Suppressor macrophage treated with lipopolysaccharide for 4 hours (primary cell): ENCODE results near the gene HSPG2.

Experiments used
- DNase-seq: peaks from one replicate; pipeline ENCODE4 v3.0.0-alpha.2; 2020

Gene HSPG2

DNA sequence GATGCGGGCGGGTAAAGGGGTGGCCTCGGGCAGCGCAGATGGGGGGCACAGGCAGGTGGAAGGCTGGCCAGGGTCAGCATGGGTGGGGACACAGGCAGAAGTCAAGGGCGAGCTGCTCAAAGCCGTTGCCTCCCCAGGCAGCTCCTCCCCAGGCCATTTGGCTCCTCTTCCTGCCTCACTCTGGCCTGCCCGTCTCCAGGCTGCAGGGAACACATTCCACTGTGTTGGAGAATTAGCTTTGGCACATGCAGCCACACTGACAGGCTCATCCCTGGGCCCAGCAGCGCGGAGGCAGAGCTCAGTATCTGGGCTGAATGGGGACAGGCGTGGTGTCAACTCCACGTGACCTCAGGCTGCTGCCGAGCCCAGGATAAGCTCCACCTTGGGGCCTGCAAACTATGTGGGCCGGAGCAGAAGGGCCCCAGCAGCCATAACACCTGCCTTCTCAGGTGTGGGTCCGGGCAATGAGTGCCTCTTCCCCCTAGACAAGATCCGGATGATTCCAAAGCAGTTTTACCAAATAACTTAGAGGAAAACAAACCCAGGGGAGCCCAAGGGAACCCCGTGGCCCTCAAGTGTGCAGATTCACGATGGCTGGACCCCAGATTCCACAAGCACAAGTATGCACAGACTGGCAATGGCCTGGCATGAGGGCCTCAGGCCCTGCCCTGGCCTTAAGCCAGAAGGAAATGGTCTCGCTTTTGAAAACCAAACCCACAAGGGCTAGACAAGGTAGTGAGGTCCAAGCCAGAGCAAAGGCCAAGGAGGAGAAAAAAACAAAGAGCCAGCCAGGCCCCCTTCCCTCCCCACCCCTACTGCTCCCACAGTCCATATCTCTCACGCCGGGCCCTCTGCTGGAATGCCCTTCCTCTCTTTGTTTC lies 40.2 kb downstream of the HSPG2 start:
- no peak for DNase-seq

DNA sequence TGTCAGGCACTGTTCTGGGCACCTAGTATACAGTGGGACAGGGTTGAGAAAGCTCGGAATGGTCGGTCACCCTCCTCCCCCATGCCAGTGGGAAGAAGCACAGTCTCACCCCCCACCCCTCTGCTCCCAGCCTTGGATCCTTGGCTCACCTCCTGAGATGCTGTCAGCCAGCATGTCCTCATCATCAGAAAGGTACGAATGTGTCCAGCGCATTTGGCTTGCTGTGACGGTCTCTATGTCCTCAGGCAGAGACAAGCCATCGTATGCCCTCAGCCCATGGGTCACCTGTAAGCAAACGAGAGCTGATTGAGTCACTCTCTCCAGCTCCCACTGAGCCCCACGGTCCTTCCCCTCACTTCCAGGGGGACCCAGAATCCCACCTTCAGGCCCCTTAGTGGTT lies 41.1 kb downstream of the HSPG2 start:
- no peak for DNase-seq

DNA sequence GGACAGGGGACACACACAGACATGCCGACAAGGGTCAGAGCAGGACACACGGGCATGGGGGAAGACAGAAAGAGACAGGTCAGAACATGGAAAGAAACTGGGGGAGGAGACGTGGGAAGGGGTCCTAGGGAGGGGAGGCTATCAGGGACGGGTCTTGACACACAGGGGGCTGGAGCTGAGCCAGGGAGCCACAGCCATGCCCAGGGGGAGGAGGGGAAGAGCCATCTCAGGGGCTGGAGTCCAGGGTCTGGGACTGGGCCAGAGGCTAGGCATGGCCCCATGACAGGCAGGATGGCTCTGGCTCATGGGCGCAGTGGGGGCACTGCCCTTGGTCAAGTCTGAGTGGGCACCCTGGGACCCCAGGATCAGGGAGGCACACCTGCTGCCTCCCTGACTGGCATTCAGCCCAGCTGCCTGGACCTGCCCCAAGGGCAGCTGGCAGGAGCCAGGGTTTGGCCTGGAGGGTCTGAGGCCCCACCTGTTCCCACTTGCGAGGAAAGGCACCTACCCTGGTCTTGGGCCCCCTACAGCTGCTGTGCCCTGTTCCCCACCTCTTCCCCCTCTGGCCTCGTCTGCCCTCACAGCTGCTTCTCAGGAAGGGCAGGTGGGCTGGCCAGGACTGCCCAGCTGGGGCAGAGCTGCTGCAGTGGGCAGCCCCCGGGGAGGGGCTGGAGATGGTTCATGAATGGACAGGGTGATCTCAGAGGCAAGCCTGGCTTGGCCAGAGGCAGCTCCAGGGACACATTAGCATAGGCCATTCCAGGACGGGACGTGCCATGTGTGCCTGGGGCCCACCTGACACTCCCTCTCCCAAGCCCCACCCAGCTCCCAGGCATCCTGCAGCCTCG lies 42.9 kb downstream of the HSPG2 start:
- DNase-seq: no peak

DNA sequence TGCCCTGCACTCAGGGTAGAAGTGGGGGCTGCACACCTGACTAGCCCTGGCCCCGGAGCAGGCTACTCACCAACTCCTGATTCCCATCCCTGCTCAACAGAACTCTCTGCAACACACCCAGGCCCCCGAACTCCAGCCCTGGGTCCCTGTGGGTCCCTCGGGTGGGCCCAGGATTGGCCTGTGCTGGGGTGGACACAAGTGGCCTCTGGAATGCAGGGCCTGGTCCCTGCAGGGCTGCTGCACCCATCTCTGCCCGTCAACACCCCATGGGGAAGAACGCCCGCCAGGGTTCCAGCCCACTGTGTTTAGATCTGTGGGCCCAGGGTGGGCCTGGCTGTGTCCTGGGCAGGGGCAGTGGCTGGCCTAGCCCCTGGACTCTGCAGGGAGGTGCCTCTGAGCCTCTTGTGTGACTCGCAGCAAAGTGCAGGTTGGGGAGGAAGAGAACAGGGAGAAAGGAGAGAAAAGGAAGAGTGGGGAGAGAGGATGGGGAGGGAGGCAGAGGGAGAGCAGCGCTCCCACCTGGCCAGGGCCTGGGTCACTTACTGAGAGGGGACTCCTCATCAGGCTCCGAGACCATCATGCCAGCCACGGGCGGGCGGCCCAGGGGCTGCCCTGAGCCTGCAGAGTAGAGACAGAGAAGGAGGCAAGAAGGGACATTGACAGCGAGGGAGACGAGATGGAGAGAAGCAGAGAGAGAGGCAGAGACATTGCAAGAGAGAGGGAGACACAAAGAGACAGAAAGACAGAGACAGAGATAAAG lies 43.9 kb downstream of the HSPG2 start:
- no peak for DNase-seq

DNA sequence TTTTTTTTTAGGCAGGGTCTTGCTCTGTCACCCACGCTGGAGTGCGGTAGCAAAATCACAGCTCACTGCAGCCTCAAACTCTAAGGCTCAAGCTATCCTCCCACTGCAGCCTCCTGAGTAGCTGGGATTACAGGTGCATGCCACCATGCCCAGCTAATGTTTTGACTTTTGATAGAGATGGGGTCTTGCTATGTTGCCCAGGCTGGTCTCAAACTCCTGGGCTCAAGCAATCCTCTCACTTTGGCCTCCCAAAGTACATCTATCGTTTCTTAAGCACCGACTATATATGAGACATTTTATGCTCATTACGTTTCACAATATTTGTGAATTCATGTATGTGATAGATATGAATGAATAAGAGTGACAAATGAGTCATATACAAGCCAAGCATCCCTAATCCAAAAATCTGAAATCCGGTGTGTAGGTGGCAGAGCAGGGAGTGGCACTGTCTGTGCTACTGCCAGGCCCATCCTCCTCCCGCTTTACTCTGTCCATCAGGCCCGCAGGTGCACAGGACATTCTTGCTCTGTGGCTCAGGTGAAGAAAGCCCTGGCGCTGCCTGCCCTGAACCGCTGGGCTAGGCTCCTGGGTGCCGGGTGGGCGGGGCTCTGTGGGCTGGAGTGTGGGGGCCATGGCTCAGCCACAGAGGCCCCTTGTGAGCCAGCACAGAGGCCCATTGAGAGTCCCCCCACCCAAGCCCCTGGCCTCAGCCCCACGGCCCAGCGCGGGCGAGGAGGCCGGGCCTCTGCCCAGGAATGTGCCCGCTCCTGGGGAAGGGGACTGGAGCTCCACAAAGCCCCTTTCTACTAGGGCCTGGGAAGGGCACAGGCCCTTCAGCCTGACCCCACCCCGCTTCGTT lies 45.3 kb downstream of the HSPG2 start:
- DNase-seq: no peak

DNA sequence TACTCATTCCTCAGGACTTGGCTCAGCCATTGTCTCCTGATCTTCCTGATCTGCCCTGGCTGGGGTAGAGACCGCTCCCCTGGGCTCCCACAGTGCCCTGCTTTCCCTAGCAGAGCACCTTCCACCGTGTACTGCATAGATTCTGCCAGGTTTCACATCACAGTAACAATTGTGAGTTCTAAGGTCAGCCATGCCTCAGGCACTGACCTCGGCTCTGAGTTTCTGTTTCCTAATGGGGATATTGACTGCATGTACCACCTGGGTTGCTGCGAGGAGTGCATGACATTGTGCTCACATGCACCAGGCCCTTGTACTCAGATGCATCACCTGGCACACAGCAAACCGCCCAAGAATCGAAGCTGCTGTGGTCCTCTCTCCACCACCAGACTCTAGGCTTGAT lies 46.0 kb downstream of the HSPG2 start:
- DNase-seq: no peak

DNA sequence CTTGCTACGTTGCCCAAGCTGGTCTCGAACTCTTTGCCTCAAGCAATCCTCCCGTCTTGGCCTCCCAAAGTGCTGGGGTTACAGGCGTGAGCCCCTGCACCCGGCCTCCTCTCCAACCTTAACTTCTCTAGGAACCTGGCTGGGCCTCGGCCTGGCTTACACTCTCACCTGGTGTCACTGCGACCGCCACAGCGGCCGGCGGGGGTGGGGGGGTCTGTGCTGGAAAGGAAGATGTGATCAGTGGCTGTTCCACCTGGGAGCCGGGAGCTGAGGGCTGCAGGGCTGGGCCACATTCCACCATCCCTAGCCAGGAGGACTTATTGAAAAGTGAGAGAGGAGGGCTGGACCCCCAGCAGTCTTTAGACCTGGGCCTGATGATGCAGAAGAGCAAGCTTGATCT lies 48.6 kb downstream of the HSPG2 start:
- no peak for DNase-seq

DNA sequence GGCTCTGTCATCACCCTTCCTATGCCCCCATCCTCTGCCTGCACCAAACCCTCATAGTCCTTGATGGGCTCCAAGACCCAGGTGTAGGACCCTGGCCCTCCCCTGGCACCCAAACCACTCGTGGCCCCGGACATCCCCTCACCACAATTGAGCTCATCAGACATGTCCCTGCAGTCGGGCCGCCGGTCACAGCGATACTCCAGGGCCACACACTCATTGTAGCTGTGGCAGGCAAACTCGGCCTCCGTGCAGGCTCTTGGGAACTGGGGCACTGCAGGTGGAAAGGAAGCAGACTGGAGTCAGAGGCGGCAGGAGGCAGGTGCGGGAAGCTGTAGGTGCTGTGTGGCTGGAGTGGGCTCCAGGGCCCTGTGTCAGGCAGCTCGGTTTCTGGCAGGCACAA lies 49.3 kb downstream of the HSPG2 start:
- DNase-seq: no peak

DNA sequence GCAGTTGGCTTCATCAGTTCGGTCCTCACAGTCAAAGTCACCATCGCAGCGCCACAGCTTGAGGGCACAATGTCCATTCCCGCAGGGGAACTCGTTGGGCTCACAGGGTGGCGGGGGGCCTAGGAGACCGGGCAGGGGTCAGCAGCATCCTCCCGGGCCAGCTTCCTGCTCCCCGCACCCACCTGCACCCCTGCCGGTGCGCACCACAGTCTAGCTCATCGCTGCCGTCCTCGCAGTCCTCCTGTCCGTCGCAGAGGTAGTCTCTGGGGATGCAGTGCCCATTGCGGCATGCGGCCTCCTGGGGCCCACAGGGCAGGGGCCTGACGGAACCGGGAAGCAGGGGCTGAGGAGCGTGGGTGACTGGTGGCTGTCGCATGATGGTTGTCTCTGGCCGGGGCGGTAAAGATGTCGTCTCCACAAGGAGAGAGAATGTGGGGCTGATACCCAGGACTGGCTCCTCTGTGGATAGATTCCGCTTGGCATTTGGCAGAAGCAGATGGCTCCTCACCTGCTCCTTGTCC lies 49.8 kb downstream of the HSPG2 start:
- no peak for DNase-seq

DNA sequence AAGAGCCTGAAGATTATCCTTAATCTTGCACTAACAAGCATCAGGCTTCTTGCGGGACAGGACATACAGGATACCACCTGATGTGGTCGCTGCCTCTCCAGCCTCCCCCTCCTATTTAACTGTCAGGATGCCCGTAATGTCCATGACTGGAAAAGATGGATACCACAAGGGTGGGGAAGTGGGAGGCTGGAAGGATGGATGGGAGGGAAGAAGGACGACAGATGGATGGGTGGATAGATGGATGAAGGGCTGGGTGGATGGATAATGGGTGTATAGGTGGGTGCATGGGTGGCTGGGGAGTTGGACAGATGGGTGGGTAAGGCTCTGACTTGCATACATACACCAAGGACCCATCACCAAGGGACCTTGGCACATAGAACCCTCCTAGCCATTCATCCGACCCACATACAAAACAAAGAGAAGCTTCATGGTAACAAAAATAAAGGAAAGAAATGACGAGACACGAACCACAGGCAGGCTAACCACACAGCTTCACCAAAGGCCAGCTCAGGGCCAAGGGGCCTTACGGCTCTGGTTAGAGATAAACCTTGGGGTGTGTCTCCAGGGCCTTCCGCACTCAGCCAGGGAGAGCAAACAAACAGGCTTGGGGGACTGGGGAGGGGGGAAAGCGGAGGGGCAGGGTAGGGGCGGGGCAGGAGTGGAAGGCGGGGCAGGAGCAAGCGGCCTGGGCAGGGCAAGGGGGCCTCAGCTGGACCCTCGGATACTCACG lies 50.5 kb downstream of the HSPG2 start:
- DNase-seq: no peak

DNA sequence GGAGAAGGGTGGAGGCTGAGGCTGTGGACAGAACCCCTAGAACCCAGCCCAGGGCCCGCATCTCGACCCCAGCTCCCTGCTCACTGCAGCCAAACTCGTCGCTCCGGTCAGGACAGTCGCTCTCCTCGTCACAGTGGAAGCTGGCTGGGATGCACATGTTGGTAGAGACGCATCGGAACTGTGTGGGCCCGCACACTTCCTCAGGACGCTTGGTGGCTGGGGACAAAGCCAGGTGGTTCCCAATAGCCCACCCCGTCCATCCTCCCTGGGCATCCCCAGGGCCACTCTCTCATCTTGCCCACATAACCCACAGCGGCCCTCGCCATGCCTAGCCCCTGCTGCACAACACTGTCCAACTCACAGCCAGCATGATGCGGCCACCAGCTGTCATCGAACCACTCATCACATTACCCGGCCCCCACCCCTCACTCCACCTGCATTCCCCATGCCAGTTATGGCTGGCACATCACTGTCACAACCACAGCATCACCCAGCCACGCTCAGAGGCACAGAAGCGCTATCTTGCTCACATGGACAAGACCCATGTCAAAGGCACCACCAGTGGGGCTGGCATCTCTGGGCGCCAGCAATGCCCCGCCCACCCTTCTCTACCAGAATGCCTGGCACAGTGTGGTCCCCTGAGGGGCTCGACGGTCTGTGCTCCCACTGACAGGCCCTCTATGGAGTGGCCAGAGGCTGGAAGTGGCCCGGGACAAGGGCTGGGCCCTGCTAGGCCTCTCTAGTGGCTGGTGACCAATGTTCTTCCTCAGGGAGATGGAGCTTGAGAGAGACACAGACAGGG lies 51.7 kb downstream of the HSPG2 start:
- DNase-seq: no peak

DNA sequence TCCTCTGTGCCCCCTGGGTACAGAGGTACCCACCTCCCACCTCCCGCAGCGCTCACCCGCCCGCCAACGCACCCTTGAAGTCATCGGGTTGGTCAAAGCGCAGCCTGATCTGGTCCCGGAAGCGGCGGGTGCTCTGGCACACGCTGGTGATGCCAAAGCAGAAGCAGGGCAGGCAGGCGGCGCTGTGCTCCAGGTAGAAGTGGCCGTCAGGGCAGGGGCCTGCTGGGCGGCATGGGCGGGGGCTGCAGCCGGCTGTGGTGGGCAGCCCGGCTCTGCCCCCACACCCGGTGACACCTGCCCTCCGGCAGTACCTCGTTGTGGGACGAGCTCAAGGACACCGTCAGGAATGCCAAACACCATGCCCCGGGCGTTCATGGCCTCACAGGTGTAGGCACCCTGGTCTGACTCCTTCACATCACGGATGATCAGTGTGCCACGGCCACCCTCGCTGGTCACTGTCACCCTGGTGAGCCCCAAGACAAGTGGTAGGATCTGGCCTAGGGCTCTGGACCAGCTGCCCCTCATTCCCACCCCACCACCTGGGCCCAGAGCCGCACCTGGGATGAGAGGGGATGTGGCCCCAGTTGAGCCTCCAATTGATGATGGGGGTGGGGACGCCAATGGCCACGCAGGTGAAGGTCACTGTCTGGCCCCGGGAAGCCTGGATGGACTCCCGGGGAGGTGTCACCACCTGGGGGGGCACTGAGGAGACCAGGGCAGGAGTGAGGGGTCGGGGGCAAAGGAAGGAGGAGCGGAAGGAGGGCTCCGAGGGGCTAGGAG lies 52.5 kb downstream of the HSPG2 start:
- no peak for DNase-seq

DNA sequence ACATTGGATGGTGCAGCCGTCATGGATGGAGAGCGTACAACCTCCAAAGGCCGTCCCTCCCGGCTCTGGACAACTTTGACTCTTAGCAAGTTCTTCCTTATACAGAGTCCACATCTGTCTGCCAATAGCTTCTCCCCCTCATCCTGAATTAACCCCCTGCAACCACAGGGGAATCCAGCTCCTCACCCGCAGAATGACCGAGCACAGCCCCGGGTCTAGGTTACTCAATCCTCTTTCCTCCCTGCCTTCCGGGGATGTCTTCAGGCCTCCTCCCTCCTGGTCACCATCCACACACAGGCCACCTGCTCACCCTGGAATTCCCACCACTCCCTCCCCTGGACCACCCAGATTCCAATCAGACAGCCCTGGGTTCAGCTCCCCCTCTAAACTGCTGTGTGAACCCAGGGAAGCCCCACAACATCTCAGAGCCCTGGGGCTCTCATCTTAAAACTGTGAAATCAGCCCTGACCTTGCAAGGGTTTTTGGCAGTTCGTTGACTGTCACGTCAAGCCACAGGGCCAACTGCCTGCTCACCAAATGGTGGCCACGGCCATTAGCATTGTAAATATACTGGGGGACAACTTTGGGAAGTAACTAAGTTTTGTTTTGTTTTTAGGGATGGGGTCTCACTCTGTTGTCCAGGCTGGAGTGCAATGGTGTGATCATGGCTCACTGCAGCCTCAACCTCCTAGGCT lies 54.2 kb downstream of the HSPG2 start:
- no peak for DNase-seq

DNA sequence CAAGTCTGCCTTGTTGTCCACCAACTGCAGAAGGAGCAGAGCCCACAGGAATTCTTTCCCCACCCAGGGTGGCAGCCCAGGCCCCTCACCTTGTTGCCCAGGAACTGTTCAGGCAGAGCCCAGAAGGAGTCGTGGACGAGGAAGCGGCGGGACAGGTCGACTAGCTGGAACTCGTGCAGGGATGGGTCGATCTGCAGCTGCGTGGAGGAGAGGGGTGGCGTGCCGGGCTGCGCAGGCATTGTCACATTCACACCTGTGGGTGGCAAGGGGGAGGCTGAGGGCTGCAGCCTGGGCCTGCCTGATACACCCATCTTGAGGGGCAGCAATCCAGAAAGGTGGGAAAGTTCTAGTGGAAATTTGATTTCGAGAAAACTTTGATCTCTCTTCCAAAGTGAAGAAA lies 55.9 kb downstream of the HSPG2 start:
- DNase-seq: no peak

DNA sequence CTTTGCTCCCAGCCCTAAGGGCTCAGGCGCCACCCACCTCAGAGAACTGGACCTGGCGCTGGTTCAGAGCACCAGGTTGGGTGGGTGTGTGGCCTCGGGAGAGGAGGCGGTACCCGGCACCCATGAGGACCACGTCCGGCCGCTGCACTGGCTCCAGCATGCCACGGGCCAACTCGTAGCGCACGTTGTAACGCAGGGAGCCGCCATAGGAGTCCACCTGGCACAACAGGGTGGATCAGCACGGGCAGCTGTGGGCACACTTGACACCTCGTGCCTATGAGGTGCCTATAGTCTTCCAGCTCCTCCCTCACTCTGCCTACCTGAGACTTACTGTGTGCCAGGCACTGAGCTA lies 56.5 kb downstream of the HSPG2 start:
- DNase-seq: no peak

DNA sequence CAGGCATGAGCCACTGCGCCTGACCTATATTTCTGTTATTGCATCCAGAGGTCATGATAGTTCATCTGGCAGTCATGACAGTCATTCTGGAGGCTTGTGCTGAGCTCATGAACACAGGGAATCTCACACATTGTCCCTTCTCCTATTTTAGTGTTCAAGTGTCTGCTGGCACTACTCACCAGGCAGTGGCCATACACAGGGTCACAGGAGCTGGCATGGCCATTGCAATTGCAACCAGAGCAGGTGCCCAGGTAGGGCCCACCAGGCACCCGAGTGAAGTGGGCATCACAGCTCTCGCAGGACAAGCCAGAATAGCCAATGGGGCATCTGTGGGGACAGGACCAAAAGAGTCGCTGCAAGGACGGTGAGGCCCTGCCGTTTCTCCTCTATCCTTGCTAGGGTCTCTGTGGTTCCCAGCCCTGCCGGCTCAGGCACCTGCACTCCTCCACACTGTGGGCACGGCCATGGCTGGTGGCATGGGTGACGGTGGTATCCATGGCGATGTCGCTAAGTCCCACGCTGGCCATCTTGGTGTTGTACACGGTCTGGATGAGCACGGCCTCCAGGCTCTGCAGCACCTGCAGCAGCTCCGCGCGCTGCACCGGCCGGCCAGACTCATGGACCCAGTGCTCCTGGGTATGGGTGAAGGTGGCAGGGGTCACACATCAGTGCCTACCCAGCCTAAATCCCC lies 57.0 kb downstream of the HSPG2 start:
- DNase-seq: no peak

DNA sequence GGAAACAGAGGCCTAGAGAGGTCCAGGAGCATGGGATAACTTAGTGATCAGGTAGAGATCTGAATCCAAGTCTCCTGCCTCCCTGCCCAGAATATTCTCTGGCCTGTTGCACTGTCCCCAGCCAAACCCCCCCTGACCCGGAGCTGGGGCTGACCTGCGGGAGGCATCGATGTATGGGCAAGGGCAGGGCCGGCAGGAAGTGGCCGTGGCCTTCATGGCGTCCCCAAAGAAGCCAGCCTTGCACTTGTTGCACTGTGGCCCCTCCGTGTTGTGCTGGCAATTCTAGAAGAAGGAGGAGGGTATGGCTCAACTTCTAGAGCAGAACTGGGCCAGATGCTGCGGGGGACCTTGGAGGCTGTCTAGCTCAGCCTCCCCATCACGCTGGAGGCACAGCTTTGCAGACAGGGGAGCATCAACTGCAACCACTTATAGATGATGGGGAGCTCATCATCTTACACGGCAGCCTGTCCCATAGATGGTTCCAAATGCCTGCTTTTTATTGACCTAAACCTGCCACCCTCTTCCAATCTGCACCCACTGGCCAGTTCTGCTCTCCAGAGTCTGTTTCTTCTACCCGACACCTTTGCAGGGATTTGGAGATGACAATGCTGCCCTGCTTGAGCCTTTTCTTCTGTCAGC lies 58.2 kb downstream of the HSPG2 start:
- no peak for DNase-seq
